Kidney epithelial cell (primary cell): ENCODE data around the gene ZNF350. TPM values are rescaled to one million over a fixed set of nuclear protein-coding genes. Genes with fewer than 3 reads are reported as not detected.
"Not testable (repeated sequence)": the region's sequence is repeated elsewhere in the genome, so short reads cannot be mapped to it uniquely, and the experiment has no call there.

Experiments used
- DNase-seq: peaks from one replicate; pipeline ENCODE4 v3.0.0-alpha.2; 2010; ENCODE audit warnings: low read depth
- H3K27me3 ChIP-seq: 2 replicates; pipeline ENCODE4 v1.6.0; 2011; ENCODE audit warnings: low read length; ENCODE audit not compliant: control insufficient read depth, insufficient read depth
- H3K36me3 ChIP-seq: 2 replicates; pipeline ENCODE4 v1.5.1; 2011; ENCODE audit warnings: low read length; ENCODE audit not compliant: control insufficient read depth, insufficient read depth
- H3K4me3 ChIP-seq: 2 replicates; pipeline ENCODE4 v1.5.1; 2011; ENCODE audit warnings: low read depth, mild to moderate bottlenecking, control low read depth, low read length
- total RNA-seq: library from RNA; depleted of rRNA; stranded (reverse); fragments of >200 nt; gene quantifications from 2 replicates; pipeline ENCODE4 v1.2.3, GENCODE V29; 2015
- TF ChIP-seq, protein P1 (sequence below): IDR thresholded peaks from 2 replicates; pipeline ENCODE4 v1.5.1; 2011; ENCODE audit warnings: mild to moderate bottlenecking, moderate library complexity, low read length, control low read depth, inconsistent platforms; ENCODE audit not compliant: insufficient read depth, poor library complexity, severe bottlenecking

The ZNF350 gene
- total RNA-seq, 1 donor from 2014 or later: 10.4 TPM

DNA sequence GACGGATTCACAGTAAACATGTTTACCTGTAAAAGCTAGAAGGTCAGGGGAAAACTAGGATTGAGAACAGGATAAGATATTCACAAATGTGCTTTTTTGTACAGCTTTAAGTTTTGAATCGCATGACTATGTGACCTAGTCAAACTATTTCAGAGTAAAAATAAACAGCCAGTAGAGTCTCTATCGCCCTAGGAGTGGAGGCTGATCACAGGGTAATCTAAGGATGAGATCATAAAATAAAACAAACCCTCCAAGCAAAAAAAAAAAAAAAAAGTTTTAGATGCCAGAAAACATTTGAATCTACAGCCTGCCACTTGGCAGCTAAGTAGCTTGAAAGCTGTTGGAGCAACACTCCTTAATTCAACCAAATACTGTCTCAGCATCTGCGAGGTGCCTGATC is 26.8 kb downstream of the ZNF350 start:
- no peak for DNase-seq
- no peaks in the 10 kb centered on the region for H3K36me3 ChIP-seq
- H3K27me3 ChIP-seq: no peaks in the 10 kb centered on the region
- H3K4me3 ChIP-seq: no peak overlapping the region
- TF ChIP-seq, protein P1, sequence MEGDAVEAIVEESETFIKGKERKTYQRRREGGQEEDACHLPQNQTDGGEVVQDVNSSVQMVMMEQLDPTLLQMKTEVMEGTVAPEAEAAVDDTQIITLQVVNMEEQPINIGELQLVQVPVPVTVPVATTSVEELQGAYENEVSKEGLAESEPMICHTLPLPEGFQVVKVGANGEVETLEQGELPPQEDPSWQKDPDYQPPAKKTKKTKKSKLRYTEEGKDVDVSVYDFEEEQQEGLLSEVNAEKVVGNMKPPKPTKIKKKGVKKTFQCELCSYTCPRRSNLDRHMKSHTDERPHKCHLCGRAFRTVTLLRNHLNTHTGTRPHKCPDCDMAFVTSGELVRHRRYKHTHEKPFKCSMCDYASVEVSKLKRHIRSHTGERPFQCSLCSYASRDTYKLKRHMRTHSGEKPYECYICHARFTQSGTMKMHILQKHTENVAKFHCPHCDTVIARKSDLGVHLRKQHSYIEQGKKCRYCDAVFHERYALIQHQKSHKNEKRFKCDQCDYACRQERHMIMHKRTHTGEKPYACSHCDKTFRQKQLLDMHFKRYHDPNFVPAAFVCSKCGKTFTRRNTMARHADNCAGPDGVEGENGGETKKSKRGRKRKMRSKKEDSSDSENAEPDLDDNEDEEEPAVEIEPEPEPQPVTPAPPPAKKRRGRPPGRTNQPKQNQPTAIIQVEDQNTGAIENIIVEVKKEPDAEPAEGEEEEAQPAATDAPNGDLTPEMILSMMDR: no peak

DNA sequence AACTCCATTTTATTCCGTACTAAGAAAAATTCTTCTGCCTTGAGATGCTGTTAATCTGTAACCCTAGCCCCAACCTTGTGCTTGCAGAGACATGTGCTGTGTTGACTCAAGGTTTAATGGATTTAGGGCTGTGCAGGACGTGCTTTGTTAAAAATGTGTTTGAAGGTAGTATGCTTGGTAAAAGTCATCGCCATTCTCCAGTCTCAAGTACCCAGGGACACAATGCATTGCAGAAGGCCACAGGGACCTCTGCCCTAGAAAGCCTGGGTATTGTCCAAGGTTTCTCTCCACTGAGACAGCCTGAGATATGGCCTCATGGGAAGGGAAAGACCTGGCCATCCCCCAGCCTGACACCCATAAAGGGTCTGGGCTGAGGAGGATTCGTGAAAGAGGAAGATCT is 28.8 kb downstream of the ZNF350 start:
- H3K36me3 ChIP-seq, H3K27me3 ChIP-seq, H3K4me3 ChIP-seq, DNase-seq: not testable (repeated sequence)

DNA sequence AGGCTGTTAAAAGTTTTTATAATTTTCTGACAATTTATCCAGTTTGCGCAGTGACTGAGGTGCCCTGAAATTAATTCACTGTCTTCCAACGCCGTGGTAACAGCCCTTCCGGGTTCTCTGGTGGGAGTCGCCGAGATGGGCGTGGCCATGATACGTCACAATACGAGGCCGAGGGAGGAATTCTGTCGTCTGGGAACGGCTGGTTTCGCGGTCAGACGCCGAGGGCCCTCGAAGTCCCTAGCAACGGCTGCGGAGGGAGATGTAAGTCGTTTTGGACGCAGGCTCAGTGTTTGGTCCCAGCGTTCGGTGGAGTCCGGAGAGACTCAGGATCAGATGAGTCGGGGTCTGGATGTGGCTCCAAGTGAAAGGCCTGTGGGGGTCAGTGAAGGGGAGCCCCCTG is 37.7 kb downstream of the ZNF350 start:
- no peak for DNase-seq
- no peaks in the 10 kb centered on the region for H3K27me3 ChIP-seq
- H3K4me3 ChIP-seq: peak overlapping the region; percentile 14
- TF ChIP-seq, protein P1: no peak
- H3K36me3 ChIP-seq: peaks cover 2% of the 10 kb centered on the region

DNA sequence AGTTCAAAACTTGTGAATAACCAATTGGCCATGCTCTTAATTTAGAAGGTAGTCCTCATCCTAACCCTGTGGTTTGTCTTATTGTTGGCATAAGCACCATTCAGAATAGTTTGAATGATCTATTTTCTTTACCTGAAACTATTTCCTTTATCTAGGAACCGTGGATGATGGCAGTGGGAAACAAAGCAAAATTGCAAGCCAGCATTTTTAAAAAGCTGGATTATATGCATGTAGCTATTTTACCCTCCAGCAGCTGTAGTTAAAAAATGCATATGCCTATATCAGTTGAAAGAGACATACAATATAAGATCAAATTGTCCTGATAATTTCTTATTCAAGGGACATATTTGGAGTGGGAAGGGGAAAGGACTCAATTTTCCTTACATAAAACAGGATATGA is 40.0 kb downstream of the ZNF350 start:
- peaks cover 2% of the 10 kb centered on the region for H3K36me3 ChIP-seq
- H3K27me3 ChIP-seq: no peaks in the 10 kb centered on the region
- DNase-seq: no peak
- no peak overlapping the region for H3K4me3 ChIP-seq
- TF ChIP-seq, protein P1: no peak

DNA sequence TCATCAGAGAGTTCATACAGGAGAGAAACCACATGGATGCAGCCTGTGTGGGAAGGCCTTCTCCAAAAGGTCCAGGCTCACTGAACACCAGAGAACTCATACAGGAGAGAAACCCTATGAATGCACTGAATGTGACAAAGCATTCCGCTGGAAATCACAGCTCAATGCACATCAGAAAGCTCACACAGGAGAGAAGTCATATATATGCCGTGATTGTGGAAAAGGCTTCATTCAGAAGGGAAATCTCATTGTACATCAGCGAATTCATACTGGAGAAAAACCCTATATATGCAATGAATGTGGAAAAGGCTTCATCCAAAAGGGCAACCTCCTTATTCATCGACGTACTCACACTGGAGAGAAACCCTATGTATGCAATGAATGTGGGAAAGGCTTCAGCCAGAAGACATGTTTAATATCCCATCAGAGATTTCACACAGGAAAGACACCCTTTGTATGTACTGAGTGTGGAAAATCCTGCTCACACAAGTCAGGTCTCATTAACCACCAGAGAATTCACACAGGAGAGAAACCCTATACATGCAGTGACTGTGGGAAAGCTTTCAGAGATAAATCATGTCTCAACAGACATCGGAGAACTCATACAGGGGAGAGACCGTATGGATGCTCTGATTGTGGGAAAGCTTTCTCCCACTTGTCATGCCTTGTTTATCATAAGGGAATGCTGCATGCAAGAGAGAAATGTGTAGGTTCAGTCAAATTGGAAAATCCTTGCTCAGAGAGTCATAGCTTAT is 41.7 kb downstream of the ZNF350 start:
- Histone ChIP-seq H3K36me3 (peaks cover 4% of the 10 kb centered on the region), H3K27me3 (no peaks in the 10 kb centered on the region), H3K4me3 (no peak overlapping the region)
- DNase-seq: no peak
- TF ChIP-seq, protein P1: no peak

DNA sequence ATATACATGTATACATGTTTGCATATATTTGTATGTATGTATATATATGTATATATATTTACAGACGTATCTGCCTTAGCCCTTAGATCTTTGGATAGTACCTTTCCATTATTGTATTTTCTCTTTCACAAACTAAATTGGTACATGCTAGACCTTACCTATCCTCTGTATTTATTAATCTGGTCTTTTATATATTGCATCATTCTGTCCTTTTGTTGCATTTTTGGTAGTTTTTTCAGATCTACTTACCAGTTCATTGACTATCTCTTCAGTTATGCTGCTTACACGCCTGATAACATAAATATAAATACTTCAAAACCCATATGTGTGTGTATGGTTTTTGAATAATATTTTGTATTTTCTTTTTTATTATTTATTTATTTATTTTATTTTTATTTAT is 47.7 kb downstream of the ZNF350 start:
- Histone ChIP-seq H3K36me3 (peaks cover 4% of the 10 kb centered on the region), H3K4me3 (no peak overlapping the region), H3K27me3 (no peaks in the 10 kb centered on the region)
- TF ChIP-seq, protein P1: no peak
- no peak for DNase-seq
